H1 (cell line): ENCODE measurements around the gene ASPHD2. TPM values are rescaled to one million over a fixed set of nuclear protein-coding genes. Genes with fewer than 3 reads are reported as not detected.

ENCODE experiments used
- CTCF ChIA-PET: fragments of 300-600 bp; sonication (Branson Sonifier 250); formaldehyde crosslinking; loops from one replicate; lab custom pipeline; 2021; ENCODE audit not compliant: partially characterized antibody; lab: Charles Lee
- POLR2A ChIA-PET: fragments of 300-600 bp; sonication (Branson Sonifier 250); formaldehyde crosslinking; loops from one replicate; lab custom pipeline; 2021; ENCODE audit warnings: inconsistent platforms; ENCODE audit not compliant: partially characterized antibody; lab: Charles Lee
- DNase-seq, 2 experiments: peaks; one replicate each; pipeline versions ENCODE4 v3.0.0 to v3.0.0-alpha.2; 2010 to 2022; ENCODE audit warnings: low spot score in 2 of 2, low read depth in 1 of 2, mixed read lengths in 1 of 2
- FAIRE-seq: peaks from 2 replicates; lab custom pipeline; 2011; peaks lifted over from hg19 to GRCh38; lab: Jason Lieb, UNC
- H2AFZ ChIP-seq: 2 replicates; pipeline ENCODE4 v1.8.1; 2012; ENCODE audit warnings: low read length, inconsistent platforms
- H2AK5ac ChIP-seq: 2 replicates; pipeline ENCODE4 v1.6.1; 2013; ENCODE audit warnings: low read depth, low read length
- H2BK120ac ChIP-seq: replicated peaks from 2 replicates; pipeline ENCODE3; 2013; ENCODE audit warnings: low read depth, low read length, inconsistent platforms
- H2BK12ac ChIP-seq: 2 replicates; pipeline ENCODE4 v1.6.1; 2013; ENCODE audit warnings: low read depth, low read length
- H2BK15ac ChIP-seq: 2 replicates; pipeline ENCODE4 v1.6.1; 2013; ENCODE audit warnings: low read length
- H2BK20ac ChIP-seq: 2 replicates; pipeline ENCODE4 v1.6.1; 2013; ENCODE audit warnings: low read length
- H2BK5ac ChIP-seq: 2 replicates; pipeline ENCODE4 v1.6.1; 2013; ENCODE audit warnings: low read depth, low read length
- H3K14ac ChIP-seq: 2 replicates; pipeline ENCODE4 v1.6.1; 2013; ENCODE audit warnings: inconsistent platforms; ENCODE audit not compliant: insufficient read length
- H3K18ac ChIP-seq: 2 replicates; pipeline ENCODE4 v1.6.1; 2013; ENCODE audit warnings: low read length; ENCODE audit errors: extremely low read depth
- H3K23ac ChIP-seq: 2 replicates; pipeline ENCODE4 v1.6.1; 2013; ENCODE audit warnings: inconsistent platforms; ENCODE audit not compliant: insufficient read length
- H3K23me2 ChIP-seq: 2 replicates; pipeline ENCODE4 v1.6.1; 2013; ENCODE audit warnings: low read depth, low read length
- H3K27ac ChIP-seq: 2 replicates; pipeline ENCODE4 v1.6.1; 2011; ENCODE audit warnings: low read depth, low read length, inconsistent platforms
- H3K27me3 ChIP-seq, 4 experiments: replicated peaks in 1 of 4; 1 replicate in 1 of 4; 2 replicates in 3 of 4; pipeline versions ENCODE4 v1.6.1 to v1.8.1; 2011 to 2013; ENCODE audit warnings: low read length in 3 of 4, mild to moderate bottlenecking in 3 of 4, inconsistent platforms in 2 of 4, mixed read lengths in 2 of 4, moderate library complexity in 1 of 4; ENCODE audit not compliant: control insufficient read depth in 3 of 4, insufficient read depth in 3 of 4; ENCODE audit errors: extremely low read depth in 1 of 4
- H3K36me3 ChIP-seq, 4 experiments: 2 replicates each; pipeline versions ENCODE4 v1.6.1 to v1.8.1; 2011 to 2013; ENCODE audit warnings: mild to moderate bottlenecking in 4 of 4, low read length in 3 of 4, moderate library complexity in 2 of 4, control low read depth in 1 of 4, inconsistent platforms in 1 of 4; ENCODE audit not compliant: insufficient read depth in 4 of 4, control insufficient read depth in 2 of 4
- H3K4ac ChIP-seq: replicated peaks from 2 replicates; pipeline ENCODE3; 2013; ENCODE audit warnings: low read length, low read depth, mixed read lengths, inconsistent platforms; ENCODE audit not compliant: insufficient read length
- H3K4me1 ChIP-seq, 4 experiments: replicated peaks in 1 of 4; 1 replicate in 1 of 4; 2 replicates in 3 of 4; pipeline versions ENCODE4 v1.6.1 to v1.8.1; 2011 to 2013; ENCODE audit warnings: low read length in 3 of 4, inconsistent platforms in 2 of 4, mixed read lengths in 1 of 4; ENCODE audit not compliant: insufficient read depth in 4 of 4, control insufficient read depth in 3 of 4
- H3K4me2 ChIP-seq, 2 experiments: 2 replicates each; pipeline versions ENCODE4 v1.6.1 to v1.8.1; 2011 to 2013; ENCODE audit warnings: low read depth in 2 of 2, low read length in 2 of 2, control low read depth in 1 of 2, inconsistent platforms in 1 of 2, mild to moderate bottlenecking in 1 of 2; ENCODE audit not compliant: insufficient read depth in 1 of 2
- H3K4me3 ChIP-seq, 4 experiments: fragments of 200-600, 300-600 bp in 1 of 4; sonication (generic), shearing (Covaris generic), sonication (Bioruptor Twin) in 1 of 4; 2 replicates each; pipeline versions ENCODE4 v1.5.1 to v1.8.1; 2011 to 2016; ENCODE audit warnings: low read length in 4 of 4, low read depth in 3 of 4, control low read depth in 2 of 4, inconsistent platforms in 2 of 4, mild to moderate bottlenecking in 2 of 4, mixed read lengths in 1 of 4, moderate library complexity in 1 of 4; ENCODE audit not compliant: insufficient read depth in 2 of 4; ENCODE audit errors: extremely low read depth in 1 of 4
- H3K56ac ChIP-seq: replicated peaks from 2 replicates; pipeline ENCODE3; 2013; ENCODE audit warnings: low read depth, mild to moderate bottlenecking, mixed read lengths, low read length, inconsistent platforms; ENCODE audit not compliant: insufficient read length
- H3K79me1 ChIP-seq: 2 replicates; pipeline ENCODE4 v1.6.1; 2013; ENCODE audit warnings: low read depth, low read length, control low read depth
- H3K79me2 ChIP-seq, 2 experiments: 2 replicates each; pipeline versions ENCODE4 v1.6.1 to v1.8.1; 2012 to 2013; ENCODE audit warnings: low read length in 2 of 2, mild to moderate bottlenecking in 2 of 2, inconsistent platforms in 1 of 2; ENCODE audit not compliant: insufficient read depth in 2 of 2, control insufficient read depth in 1 of 2
- H3K9ac ChIP-seq, 4 experiments: replicated peaks in 1 of 4; 1 replicate in 1 of 4; 2 replicates in 3 of 4; pipeline versions ENCODE4 v1.6.1 to v1.8.1; 2011 to 2013; ENCODE audit warnings: low read depth in 3 of 4, low read length in 3 of 4, control low read depth in 2 of 4, mild to moderate bottlenecking in 2 of 4, moderate library complexity in 2 of 4, inconsistent platforms in 1 of 4; ENCODE audit errors: extremely low read depth in 1 of 4
- H3K9me3 ChIP-seq, 2 experiments: 2 replicates each; pipeline versions ENCODE4 v1.6.1 to v1.8.1; 2012 to 2013; ENCODE audit warnings: mild to moderate bottlenecking in 2 of 2, moderate library complexity in 2 of 2, control low read depth in 1 of 2, inconsistent platforms in 1 of 2, low read depth in 1 of 2, low read length in 1 of 2, mixed read lengths in 1 of 2; ENCODE audit not compliant: insufficient read depth in 2 of 2
- H4K20me1 ChIP-seq, 2 experiments: replicated peaks in 1 of 2; 2 replicates each; pipeline versions ENCODE3 to v1.8.1; 2011 to 2013; ENCODE audit warnings: inconsistent platforms in 2 of 2, low read length in 2 of 2, mild to moderate bottlenecking in 1 of 2; ENCODE audit not compliant: insufficient read depth in 2 of 2, control insufficient read depth in 1 of 2
- H4K5ac ChIP-seq: 2 replicates; pipeline ENCODE4 v1.6.1; 2013; ENCODE audit warnings: low read length, low read depth, mixed read lengths, inconsistent platforms; ENCODE audit not compliant: insufficient read length
- H4K8ac ChIP-seq: 2 replicates; pipeline ENCODE4 v1.8.0; 2013; ENCODE audit warnings: mild to moderate bottlenecking, moderate library complexity, low read length, inconsistent platforms; ENCODE audit not compliant: insufficient read depth; ENCODE audit errors: extremely low read depth
- H4K91ac ChIP-seq: replicated peaks from 2 replicates; pipeline ENCODE3; 2013; ENCODE audit warnings: low read length, mixed read lengths, inconsistent platforms; ENCODE audit not compliant: insufficient read length
- PHF8 ChIP-seq: fragments of 200-600 bp; sonication (generic); conservative IDR thresholded peaks from 2 replicates; pipeline ENCODE4 v1.7.1; 2012; ENCODE audit warnings: low read depth, mild to moderate bottlenecking, inconsistent platforms, low read length, moderate library complexity
- RAD21 ChIP-seq, 2 experiments: IDR thresholded peaks in 1 of 2; conservative IDR thresholded peaks in 1 of 2; 2 replicates each; pipeline ENCODE4 v1.6.1; 2011; ENCODE audit warnings: low read depth in 2 of 2, low read length in 2 of 2, improper control_type of control experiment in 1 of 2, inconsistent platforms in 1 of 2, mild to moderate bottlenecking in 1 of 2, moderate library complexity in 1 of 2
- polyA plus RNA-seq, 7 experiments: library from polyadenylated mRNA; depleted of rRNA in 3 of 7; stranded (reverse) in 5 of 7; unstranded in 2 of 7; fragments of >200 nt in 5 of 7; fragments of 200-250 nt in 2 of 7; gene quantifications; 1 replicate in 5 of 7; 2 replicates in 1 of 7; 4 replicates in 1 of 7; pipeline versions ENCODE4 v1.2.1 to v1.2.3, GENCODE V29; 2011 to 2013; ENCODE audit warnings: missing spikeins in 2 of 7, mixed read lengths in 2 of 7
- total RNA-seq: library from RNA; stranded (reverse); fragmentation: NEBNext Ultra II Directional; extraction: Animal tissue kit (Norgen Biotek cat#: 25700); gene quantifications from 2 replicates; pipeline ENCODE4 v1.2.1, GENCODE V29; 2021

The ASPHD2 gene
- total and polyA plus RNA-seq, 2 of the 8 experiments (the other 6 are each of a cell fraction or from before 2014, with no cell fraction given) = 7.2 to 11.0 TPM

DNA sequence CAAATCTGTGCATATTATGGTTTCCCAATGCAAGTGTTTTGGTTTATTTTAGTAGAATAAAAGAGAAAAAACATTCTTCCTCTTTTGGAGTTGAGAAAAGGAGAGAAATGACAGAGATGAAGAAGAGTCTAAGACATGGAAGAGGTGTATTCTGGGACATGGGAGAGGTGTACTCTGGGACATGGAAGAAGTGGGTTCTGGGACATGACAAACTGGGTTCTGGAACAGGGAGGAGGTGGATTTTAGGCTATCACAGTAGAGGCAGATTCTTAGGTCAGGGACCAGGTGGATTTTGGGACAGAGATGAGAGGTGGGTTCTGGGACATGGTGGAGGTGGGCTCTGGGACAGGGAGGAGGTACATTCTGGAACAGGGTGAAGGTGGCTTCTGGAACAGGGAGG is 2.1 kb upstream of the ASPHD2 start:
- no peak overlapping the region for H3K4me2 ChIP-seq
- CTCF ChIA-PET = no interaction called here
- H3K9ac ChIP-seq = no peak overlapping the region
- no peak overlapping the region for H3K4ac ChIP-seq
- H2BK15ac ChIP-seq = no peak overlapping the region
- no peaks in the 10 kb centered on the region for H4K20me1 ChIP-seq
- H3K4me3 ChIP-seq = no peak overlapping the region
- H2AFZ ChIP-seq = no peak overlapping the region
- DNase-seq = no peak
- no peak overlapping the region for H2BK120ac ChIP-seq
- no peak overlapping the region for H2BK12ac ChIP-seq
- no peaks in the 10 kb centered on the region; a peak in 1 of 4 replicates for H3K79me2 ChIP-seq
- no peaks in the 10 kb centered on the region; the same call in 1 of the 2 replicates for H3K79me1 ChIP-seq
- POLR2A ChIA-PET = no interaction called here
- FAIRE-seq = no peak
- no peaks in the 10 kb centered on the region for H3K36me3 ChIP-seq
- H3K27ac ChIP-seq = no peak overlapping the region
- peaks cover 0 to 3% of the 10 kb centered on the region in 2 experiments; a peak in 1 of 4 replicates for H3K9me3 ChIP-seq
- no peak overlapping the region for H3K14ac ChIP-seq
- H2BK20ac ChIP-seq = no peak overlapping the region
- H3K4me1 ChIP-seq = peaks cover 0 to 8% (median 2%) of the 10 kb centered on the region in 4 experiments; a peak in 4 of 7 replicates
- H3K27me3 ChIP-seq = peaks cover 0 to 6% (median 6%) of the 10 kb centered on the region in 4 experiments; a peak in 4 of 7 replicates
- no peak overlapping the region for H3K23ac ChIP-seq
- H2AK5ac ChIP-seq = no peak overlapping the region
- H3K23me2 ChIP-seq = peaks cover 13% of the 10 kb centered on the region
- no peak overlapping the region for H4K8ac ChIP-seq
- H3K56ac ChIP-seq = no peak overlapping the region
- no peak overlapping the region for H2BK5ac ChIP-seq
- no peak overlapping the region for H3K18ac ChIP-seq
- TF ChIP-seq RAD21 (IDR thresholded peaks at IDR 0.05 in 1 of 2, conservative IDR thresholded peaks at IDR 0.05 in 1 of 2; ENCODE audit: low read depth in 2 of 2, low read length in 2 of 2) (no peak), PHF8 (no peak)
- no peak overlapping the region for H4K91ac ChIP-seq
- H4K5ac ChIP-seq = no peak overlapping the region
